Thymus (tissue), 14 donors: ENCODE data around the gene KCNC2. TPM values are rescaled to one million over a fixed set of nuclear protein-coding genes. Genes with fewer than 3 reads are reported as not detected.

Experiments used
- DNase-seq, 9 donors: peaks; one replicate each; pipeline ENCODE4 v3.0.0-alpha.2; 2013; ENCODE audit warnings: low spot score in 9 of 9, low read depth in 6 of 9, missing footprints in 1 of 9
- H3K27ac ChIP-seq, 2 donors: one replicate each; pipeline ENCODE4 v1.5.1; 2013; ENCODE audit warnings: control low read depth in 1 of 2, low read depth in 1 of 2, low read length in 1 of 2, mild to moderate bottlenecking in 1 of 2, moderate library complexity in 1 of 2
- H3K27me3 ChIP-seq, 2 donors: one replicate each; pipeline ENCODE4 v1.5.1; 2013; ENCODE audit warnings: low read length in 1 of 2; ENCODE audit not compliant: control insufficient read depth in 2 of 2, insufficient read depth in 1 of 2
- H3K36me3 ChIP-seq, 2 donors: one replicate each; pipeline ENCODE4 v1.5.1; 2013; ENCODE audit warnings: low read length in 1 of 2, mild to moderate bottlenecking in 1 of 2, moderate library complexity in 1 of 2; ENCODE audit not compliant: control insufficient read depth in 2 of 2, insufficient read depth in 2 of 2
- H3K4me1 ChIP-seq, 2 donors: one replicate each; pipeline ENCODE4 v1.5.1; 2013; ENCODE audit warnings: low read length in 2 of 2; ENCODE audit not compliant: control insufficient read depth in 2 of 2, insufficient read depth in 2 of 2
- H3K4me3 ChIP-seq, 2 donors: one replicate each; pipeline ENCODE4 v1.5.1; 2013; ENCODE audit warnings: low read length in 2 of 2, control low read depth in 1 of 2, mild to moderate bottlenecking in 1 of 2
- H3K9me3 ChIP-seq, 2 donors: one replicate each; pipeline ENCODE4 v1.5.1; 2013; ENCODE audit warnings: low read length in 1 of 2, mild to moderate bottlenecking in 1 of 2; ENCODE audit not compliant: control insufficient read depth in 2 of 2, insufficient read depth in 1 of 2
- WGBS: extraction: QIAGEN DNeasy Blood & Tissue Kit; methylation state at CpG from one replicate; pipeline ENCODE4 v1.1.7; 2013; 5-methylcytosine and 5-hydroxymethylcytosine counted together
- long read RNA-seq, 10 donors: transcript quantifications; one replicate each; lab custom pipeline, GENCODE V29; 2026
- polyA plus RNA-seq: library from polyadenylated mRNA; stranded (reverse); fragments of 200-250 nt; gene quantifications from one replicate; pipeline ENCODE4 v1.2.3, GENCODE V29; 2013
- total RNA-seq: library from RNA; stranded (reverse); fragments of 120-200 nt; gene quantifications from one replicate; pipeline ENCODE4 v1.2.4, GENCODE V29; 2013
- donor health status: healthy.

The KCNC2 gene
- total RNA-seq (0.05 TPM), polyA plus RNA-seq (0.02 TPM)
- long read RNA-seq, donor 1, result 0 reads
- long read RNA-seq, donor 2, result 0 reads
- long read RNA-seq, donor 3, result 0 reads
- long read RNA-seq, donor 4, result 0 reads
- long read RNA-seq, donor 5, result 0 reads
- long read RNA-seq, donor 6, result 0 reads
- long read RNA-seq, donor 7, result 0 reads
- long read RNA-seq, donor 8, result 0 reads
- long read RNA-seq, donor 9, result 0 reads
- long read RNA-seq, donor 10, result 0 reads

- peak within 1 kb of the TSS in 1 of 2 donors; percentile 19 for H3K4me3 ChIP-seq
- peaks cover 2 to 8% of the 10 kb centered on the region in 2 donors for H3K9me3 ChIP-seq
- peaks cover 2 to 5% of the 10 kb centered on the region in 2 donors for H3K4me1 ChIP-seq
- 54% methylated on average over 3 of the region's 3 CpGs for WGBS
- no peaks in the 10 kb centered on the region for H3K36me3 ChIP-seq
- no peak within 1 kb of the TSS for H3K27ac ChIP-seq
- DNase-seq, result no peak
- peaks cover 36 to 49% of the 10 kb centered on the region in 2 donors for H3K27me3 ChIP-seq
Measured at GRCh38 chr12:75209812-75210138, at the start of gene KCNC2. Gene KCNC2, minus strand, starts transcription at chr12:75209839.

DNA sequence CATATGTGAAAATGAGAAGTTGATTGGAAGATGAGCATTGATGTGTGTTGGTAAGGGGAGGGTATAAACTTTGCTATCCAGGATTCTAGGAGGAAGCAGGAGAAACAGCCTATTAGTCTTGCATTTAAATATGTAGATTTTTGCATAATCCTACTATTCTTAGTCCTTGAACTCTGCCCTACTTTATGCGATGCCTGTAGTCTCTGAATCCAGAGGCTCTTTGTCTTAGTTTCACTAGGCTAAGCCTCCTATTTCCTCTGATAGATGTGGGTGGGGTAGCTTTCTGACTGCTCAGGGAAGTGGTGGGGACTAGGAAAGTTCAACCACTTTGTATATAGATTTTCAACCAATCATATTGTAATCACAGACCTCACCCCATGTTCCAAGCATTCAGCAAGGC, 49.5 kb upstream of the KCNC2 start:
- Histone ChIP-seq H3K9me3 (no peaks in the 10 kb centered on the region), H3K4me1 (peaks cover 0 to 3% of the 10 kb centered on the region in 2 donors)
- WGBS, result 68% methylated on average over 1 of the region's 1 CpG

DNA sequence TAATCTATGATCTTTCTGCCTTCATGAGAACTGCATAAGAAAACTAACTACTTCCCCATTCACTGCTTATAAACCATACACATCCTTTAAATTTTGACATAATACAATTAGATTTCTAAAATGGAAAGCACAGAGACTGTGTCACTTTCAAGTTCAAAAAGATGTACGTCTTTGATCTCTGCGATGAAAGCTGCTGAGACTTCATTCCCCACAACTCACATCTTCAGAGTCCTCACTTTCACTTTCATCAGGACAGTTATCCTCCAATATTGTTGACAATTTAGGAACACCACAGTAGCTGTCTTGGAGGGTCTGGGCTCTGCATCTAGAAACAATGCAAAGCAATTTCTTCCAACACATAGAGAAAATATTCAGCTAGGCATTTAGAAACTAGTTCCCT, 47.9 kb upstream of the KCNC2 start:
- Histone ChIP-seq H3K4me1 (peaks cover 0 to 3% of the 10 kb centered on the region in 2 donors), H3K27me3 (no peaks in the 10 kb centered on the region), H3K36me3 (no peaks in the 10 kb centered on the region), H3K4me3 (no peak overlapping the region), H3K27ac (no peak overlapping the region), H3K9me3 (no peaks in the 10 kb centered on the region)
- 13% methylated on average over 2 of the region's 2 CpGs for WGBS
- peak in 8 of 9 donors; percentile 15 to 80 (median 44) for DNase-seq

More for the DNA sequence above, 49.5 kb upstream of the KCNC2 start:
- H3K4me3 ChIP-seq, result no peak overlapping the region
- DNase-seq, result no peak
- H3K27me3 ChIP-seq, result no peaks in the 10 kb centered on the region
- no peak overlapping the region for H3K27ac ChIP-seq
- H3K36me3 ChIP-seq, result no peaks in the 10 kb centered on the region

DNA sequence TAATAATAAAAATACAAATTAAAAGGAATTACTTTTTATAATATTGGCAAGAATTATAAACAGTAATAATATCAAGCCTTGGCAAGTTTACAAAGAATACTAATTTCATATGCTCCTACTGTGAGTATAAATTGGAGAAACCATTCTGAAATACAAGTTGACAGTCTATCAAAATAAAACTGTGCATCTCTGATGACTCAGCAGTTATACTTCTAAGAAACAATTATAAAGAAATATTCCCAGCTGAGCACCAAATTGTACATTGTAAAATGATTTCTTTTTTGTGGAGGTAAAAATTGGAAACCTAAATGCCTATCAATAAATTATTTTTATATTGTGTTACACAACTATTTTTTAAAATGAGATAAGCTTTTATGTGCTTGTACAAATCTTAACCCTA, 35.5 kb upstream of the KCNC2 start:
- no peak overlapping the region for H3K27ac ChIP-seq
- no peaks in the 10 kb centered on the region for H3K27me3 ChIP-seq
- no peaks in the 10 kb centered on the region for H3K4me1 ChIP-seq
- H3K4me3 ChIP-seq, result no peak overlapping the region
- H3K36me3 ChIP-seq, result no peaks in the 10 kb centered on the region
- H3K9me3 ChIP-seq, result no peaks in the 10 kb centered on the region
- DNase-seq, result no peak

DNA sequence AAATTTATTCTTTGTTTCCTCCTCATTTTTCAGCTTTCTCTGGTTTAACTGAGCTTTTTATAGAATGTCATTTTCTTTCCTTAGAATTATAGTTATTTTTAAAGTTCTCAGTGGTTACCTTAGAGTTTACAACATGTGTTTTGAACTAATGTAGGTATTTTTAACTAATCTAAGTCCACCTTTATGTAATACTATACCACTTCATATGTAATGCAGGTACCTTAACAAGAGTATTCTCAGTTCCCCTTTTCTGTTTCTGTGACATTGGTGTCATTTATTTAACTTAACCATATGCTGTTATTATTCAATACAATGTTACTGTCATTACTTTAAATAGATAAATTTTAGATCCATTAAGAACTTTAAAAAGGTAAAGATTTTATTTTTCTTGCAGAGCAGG, 30.3 kb upstream of the KCNC2 start:
- H3K9me3 ChIP-seq, result no peaks in the 10 kb centered on the region
- H3K4me3 ChIP-seq, result no peak overlapping the region
- DNase-seq, result no peak
- no peaks in the 10 kb centered on the region for H3K4me1 ChIP-seq
- no peaks in the 10 kb centered on the region for H3K36me3 ChIP-seq
- H3K27ac ChIP-seq, result no peak overlapping the region
- H3K27me3 ChIP-seq, result no peaks in the 10 kb centered on the region

DNA sequence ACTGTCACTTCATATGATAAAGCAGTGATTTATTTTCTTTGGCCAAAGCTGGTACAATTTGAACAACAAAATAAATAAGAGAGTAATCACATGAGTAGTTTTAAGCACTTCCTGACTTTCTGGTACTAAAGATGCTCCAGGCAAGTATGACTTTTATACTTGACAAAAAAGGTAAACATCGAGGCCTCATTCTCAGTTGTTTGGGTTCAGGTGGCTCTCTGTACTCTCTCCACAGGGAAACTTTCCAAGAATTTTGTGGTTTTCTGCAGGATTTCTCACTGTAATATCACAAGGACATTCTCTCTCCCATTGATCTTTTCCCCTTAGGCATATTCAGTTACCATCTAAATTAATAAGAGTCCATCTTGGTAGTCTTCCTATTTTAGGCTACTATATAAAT, 26.6 kb upstream of the KCNC2 start:
- WGBS, result 42% methylated on average over 1 of the region's 1 CpG
- Histone ChIP-seq H3K36me3 (no peaks in the 10 kb centered on the region), H3K4me1 (no peaks in the 10 kb centered on the region), H3K27me3 (no peaks in the 10 kb centered on the region), H3K9me3 (no peaks in the 10 kb centered on the region), H3K4me3 (no peak overlapping the region), H3K27ac (no peak overlapping the region)
- no peak for DNase-seq

GRCh38 chr12:75227132-75227531, 17.5 kb upstream of the KCNC2 start:
- Histone ChIP-seq H3K27me3 (no peaks in the 10 kb centered on the region), H3K4me3 (no peak overlapping the region), H3K27ac (no peak overlapping the region), H3K9me3 (no peaks in the 10 kb centered on the region), H3K4me1 (no peaks in the 10 kb centered on the region), H3K36me3 (no peaks in the 10 kb centered on the region)
- WGBS, result 98% methylated on average over 1 of the region's 1 CpG
- no peak for DNase-seq

GRCh38 chr12:75212072-75212471, 2.4 kb upstream of the KCNC2 start:
- peaks cover under 1 to 8% of the 10 kb centered on the region in 2 donors for H3K9me3 ChIP-seq
- no peak overlapping the region for H3K27ac ChIP-seq
- 3% methylated on average over 3 of the region's 3 CpGs for WGBS
- DNase-seq, result no peak
- peaks cover 28 to 37% of the 10 kb centered on the region in 2 donors for H3K27me3 ChIP-seq
- no peaks in the 10 kb centered on the region for H3K36me3 ChIP-seq
- H3K4me3 ChIP-seq, result no peak overlapping the region
- H3K4me1 ChIP-seq, result peaks cover 2 to 5% of the 10 kb centered on the region in 2 donors

GRCh38 chr12:75208856-75209811, 505 bp downstream of the KCNC2 start:
- Histone ChIP-seq H3K36me3 (no peaks in the 10 kb centered on the region), H3K4me1 (peaks cover 2 to 5% of the 10 kb centered on the region in 2 donors), H3K9me3 (peaks cover 2 to 8% of the 10 kb centered on the region in 2 donors), H3K27me3 (peaks cover 36 to 49% of the 10 kb centered on the region in 2 donors), H3K27ac (no peak overlapping the region), H3K4me3 (peak overlapping the region in 1 of 2 donors; percentile 19)
- DNase-seq, result peak in 8 of 9 donors; percentile 24 to 74 (median 48)
- WGBS, result 6% methylated on average over 50 of the region's 50 CpGs
